ENCODE measurements around the gene TPCN2. TPM values are rescaled to one million over a fixed set of nuclear protein-coding genes. Genes with fewer than 3 reads are reported as not detected.

The TPCN2 gene
- polyA plus RNA-seq, 1 donor from 2014 or later, result 14.2 TPM

GRCh38 chr11:69044111-69045013 is 4.4 kb upstream of the TPCN2 start:
- Histone ChIP-seq H3K4me2 (ENCODE audit: low read length) (no peak overlapping the region), H3F3A (ENCODE audit: insufficient read depth, low read length, poor library complexity, severe bottlenecking) (no peaks in the 10 kb centered on the region), H3K79me2 (replicated peaks; ENCODE audit: insufficient read depth, low read length) (no peaks in the 10 kb centered on the region), H2AFZ (ENCODE audit: low read depth, low read length) (no peak overlapping the region), H3K9ac (ENCODE audit: low read length) (no peak overlapping the region), H3K9me3 (ENCODE audit: low read length) (no peaks in the 10 kb centered on the region), H3K4me3 (ENCODE audit: low read length) (no peak overlapping the region), H3K36me3 (ENCODE audit: insufficient read depth, low read length) (no peaks in the 10 kb centered on the region), H4K20me1 (ENCODE audit: insufficient read depth) (no peaks in the 10 kb centered on the region), H3K9me2 (ENCODE audit: insufficient read depth, low read length) (no peaks in the 10 kb centered on the region), H3K27ac (ENCODE audit: low read length) (no peak overlapping the region), H3K27me3 (ENCODE audit: insufficient read depth, low read depth, low read length) (no peaks in the 10 kb centered on the region)
- no peak for TF ChIP-seq MXI1 (conservative IDR thresholded peaks at IDR 0.05; ENCODE audit: poor library complexity, severe bottlenecking)
- no peak for TF ChIP-seq TAF1 (IDR thresholded peaks at IDR 0.05; ENCODE audit: low read depth)
- TF ChIP-seq REST (IDR thresholded peaks at IDR 0.05; ENCODE audit: borderline replicate concordance), result no peak
- TF ChIP-seq EP300 (conservative IDR thresholded peaks at IDR 0.05; ENCODE audit: poor library complexity, severe bottlenecking), result no peak
- TF ChIP-seq CTCF (IDR thresholded peaks at IDR 0.05; ENCODE audit: poor library complexity, severe bottlenecking), result no peak
- TF ChIP-seq SMC3 (conservative IDR thresholded peaks at IDR 0.05; ENCODE audit: poor library complexity), result no peak
- TF ChIP-seq POLR2AphosphoS5 (IDR thresholded peaks at IDR 0.05), result no peak
- TF ChIP-seq EZH2 (IDR thresholded peaks at IDR 0.05; ENCODE audit: borderline replicate concordance, insufficient read depth, low read length, poor library complexity, severe bottlenecking), result no peak
- no peak for TF ChIP-seq RAD21 (conservative IDR thresholded peaks at IDR 0.05)

- H3K9me2 ChIP-seq (ENCODE audit: insufficient read depth, low read length), result no peaks in the 10 kb centered on the region
- H3K9ac ChIP-seq (ENCODE audit: low read length), result peak overlapping the region; percentile 32
- H3K27me3 ChIP-seq (ENCODE audit: insufficient read depth, low read depth, low read length), result no peaks in the 10 kb centered on the region
- H3K79me2 ChIP-seq (replicated peaks; ENCODE audit: insufficient read depth, low read length), result peaks cover 6% of the 10 kb centered on the region
- H4K20me1 ChIP-seq (ENCODE audit: insufficient read depth), result no peaks in the 10 kb centered on the region
- peak overlapping the region; percentile 96 for H3K4me3 ChIP-seq (ENCODE audit: low read length)
- H3K27ac ChIP-seq (ENCODE audit: low read length), result no peak overlapping the region
- H3K36me3 ChIP-seq (ENCODE audit: insufficient read depth, low read length), result no peaks in the 10 kb centered on the region
- TF ChIP-seq TAF1 (IDR thresholded peaks at IDR 0.05; ENCODE audit: low read depth), result no peak
- TF ChIP-seq POLR2AphosphoS5 (IDR thresholded peaks at IDR 0.05), result no peak
- TF ChIP-seq MXI1 (conservative IDR thresholded peaks at IDR 0.05; ENCODE audit: poor library complexity, severe bottlenecking), result no peak
- no peak for TF ChIP-seq EP300 (conservative IDR thresholded peaks at IDR 0.05; ENCODE audit: poor library complexity, severe bottlenecking)
- no peak for TF ChIP-seq EZH2 (IDR thresholded peaks at IDR 0.05; ENCODE audit: borderline replicate concordance, insufficient read depth, low read length, poor library complexity, severe bottlenecking)
- no peak for TF ChIP-seq SMC3 (conservative IDR thresholded peaks at IDR 0.05; ENCODE audit: poor library complexity)
- no peak for TF ChIP-seq CTCF (IDR thresholded peaks at IDR 0.05; ENCODE audit: poor library complexity, severe bottlenecking)
- no peak for TF ChIP-seq REST (IDR thresholded peaks at IDR 0.05; ENCODE audit: borderline replicate concordance)
- no peak for TF ChIP-seq RAD21 (conservative IDR thresholded peaks at IDR 0.05)
- peak overlapping the region; percentile 37 for H2AFZ ChIP-seq (ENCODE audit: low read depth, low read length)
- H3K4me2 ChIP-seq (ENCODE audit: low read length), result no peak overlapping the region
- H3K9me3 ChIP-seq (ENCODE audit: low read length), result no peaks in the 10 kb centered on the region
- H3F3A ChIP-seq (ENCODE audit: insufficient read depth, low read length, poor library complexity, severe bottlenecking), result no peaks in the 10 kb centered on the region
Measured at GRCh38 chr11:69048031-69048693, 570 bp upstream of the TPCN2 start.

All from neural cell (in vitro differentiated cells).